GM18502 (cell line): Measurements from ENCODE around the gene C12orf76.
A peak's percentile ranks its signal among the peaks of the same experiment; 100 is the strongest.
"Not testable (repeated sequence)": the region's sequence is repeated elsewhere in the genome, so short reads cannot be mapped to it uniquely, and the experiment has no call there.

Experiments
- ATAC-seq: cut with Tn5 transposase; IDR thresholded peaks from one replicate; pipeline ENCODE4 v1.9.1; 2021; ENCODE audit warnings: mild to moderate bottlenecking; ENCODE audit not compliant: unreplicated experiment, poor library complexity

The C12orf76 gene

GRCh38 chr12:110067531-110067930, 19.2 kb upstream of the C12orf76 start:
- ATAC-seq, result no peak

- no peak for ATAC-seq
These were observed 17.2 kb upstream of the C12orf76 start for GRCh38 chr12:110065540-110065939.

GRCh38 chr12:110062241-110062640, 13.9 kb upstream of the C12orf76 start:
- no peak for ATAC-seq

- ATAC-seq, result no peak
These were observed 11.3 kb upstream of the C12orf76 start for GRCh38 chr12:110059651-110060000.

- ATAC-seq, result no peak
These were observed 10.7 kb upstream of the C12orf76 start for GRCh38 chr12:110058875-110059615.

- ATAC-seq, result not testable (repeated sequence)
These were observed 8.3 kb upstream of the C12orf76 start for GRCh38 chr12:110056643-110057042.

- not testable (repeated sequence) for ATAC-seq
These were observed 7.3 kb upstream of the C12orf76 start for GRCh38 chr12:110055375-110056352.

GRCh38 chr12:110050927-110051326, 2.6 kb upstream of the C12orf76 start:
- ATAC-seq, result no peak

GRCh38 chr12:110049666-110050065, 1.3 kb upstream of the C12orf76 start:
- ATAC-seq, result not testable (repeated sequence)

- peak; percentile 2 for ATAC-seq
These were observed 712 bp upstream of the C12orf76 start for GRCh38 chr12:110049034-110049433.

- ATAC-seq, result no peak
These were observed 903 bp downstream of the C12orf76 start for GRCh38 chr12:110047297-110047940.

GRCh38 chr12:110046451-110047187, 1.7 kb downstream of the C12orf76 start:
- ATAC-seq, result no peak

GRCh38 chr12:110042264-110042663, 6.1 kb downstream of the C12orf76 start:
- ATAC-seq, result no peak

GRCh38 chr12:110039085-110039807, 9.1 kb downstream of the C12orf76 start:
- no peak for ATAC-seq

GRCh38 chr12:110038741-110039084, 9.6 kb downstream of the C12orf76 start:
- no peak for ATAC-seq

- ATAC-seq, result no peak
These were observed 11.0 kb downstream of the C12orf76 start for GRCh38 chr12:110037315-110037714.

- ATAC-seq, result no peak
These were observed 12.7 kb downstream of the C12orf76 start for GRCh38 chr12:110035534-110036104.

- no peak for ATAC-seq
These were observed 14.4 kb downstream of the C12orf76 start for GRCh38 chr12:110033888-110034287.

- ATAC-seq, result no peak
These were observed 19.0 kb downstream of the C12orf76 start for GRCh38 chr12:110029290-110029815.
